Limb (tissue), 2 donors: ENCODE measurements around the gene LRRK1.
A peak's percentile ranks its signal among the peaks of the same experiment; 100 is the strongest.
"Not testable (repeated sequence)": the region's sequence is repeated elsewhere in the genome, so short reads cannot be mapped to it uniquely, and the experiment has no call there.

ENCODE experiments used
- DNase-seq, 2 donors: peaks; one replicate each; pipeline ENCODE4 v3.0.0-alpha.2; 2016; ENCODE audit errors: extremely low spot score in 2 of 2

LRRK1 gene

GRCh38 chr15:101092156-101092866 is 173.2 kb downstream of the LRRK1 start:
- DNase-seq, result no peak

GRCh38 chr15:101092867-101093202 is 173.7 kb downstream of the LRRK1 start:
- no peak for DNase-seq

GRCh38 chr15:101093958-101094357 is 174.8 kb downstream of the LRRK1 start:
- no peak for DNase-seq

GRCh38 chr15:101095796-101096406 is 176.7 kb downstream of the LRRK1 start:
- DNase-seq, result not testable (repeated sequence)

- no peak for DNase-seq
These were observed 178.0 kb downstream of the LRRK1 start for GRCh38 chr15:101097111-101097510.

- DNase-seq, result no peak
These were observed 180.0 kb downstream of the LRRK1 start for GRCh38 chr15:101099183-101099582.

GRCh38 chr15:101100118-101100517 is 181.0 kb downstream of the LRRK1 start:
- DNase-seq, result no peak

- no peak for DNase-seq
These were observed 181.7 kb downstream of the LRRK1 start for GRCh38 chr15:101100593-101101442.

GRCh38 chr15:101101676-101102075 is 182.5 kb downstream of the LRRK1 start:
- no peak for DNase-seq

GRCh38 chr15:101102746-101103145 is 183.6 kb downstream of the LRRK1 start:
- DNase-seq, result no peak

- no peak for DNase-seq
These were observed 184.4 kb downstream of the LRRK1 start for GRCh38 chr15:101103598-101103997.

- no peak for DNase-seq
These were observed 185.0 kb downstream of the LRRK1 start for GRCh38 chr15:101104141-101104540.

GRCh38 chr15:101105059-101105891 is 186.1 kb downstream of the LRRK1 start:
- no peak for DNase-seq

GRCh38 chr15:101107101-101107500 is 187.9 kb downstream of the LRRK1 start:
- DNase-seq, result no peak

GRCh38 chr15:101107625-101108460 is 188.7 kb downstream of the LRRK1 start:
- no peak for DNase-seq

- DNase-seq, result no peak
These were observed 189.3 kb downstream of the LRRK1 start for GRCh38 chr15:101108461-101108775.

GRCh38 chr15:101108791-101109190 is 189.6 kb downstream of the LRRK1 start:
- no peak for DNase-seq

- peak in 1 of 2 donors; percentile 14 for DNase-seq
These were observed 191.8 kb downstream of the LRRK1 start for GRCh38 chr15:101110681-101111569.

- DNase-seq, result peak in 1 of 2 donors; percentile 27
These were observed 192.6 kb downstream of the LRRK1 start for GRCh38 chr15:101111570-101112262.
